SIG-M5 treated with dmso at 0.1 percent for 504 hours (cell line): ENCODE results near the gene EYA4.

Source experiments
- DNase-seq: peaks from one replicate; lab custom pipeline; 2025; ENCODE audit not compliant: unreplicated experiment; lab: John Stamatoyannopoulos, UW

Gene EYA4, protein sequence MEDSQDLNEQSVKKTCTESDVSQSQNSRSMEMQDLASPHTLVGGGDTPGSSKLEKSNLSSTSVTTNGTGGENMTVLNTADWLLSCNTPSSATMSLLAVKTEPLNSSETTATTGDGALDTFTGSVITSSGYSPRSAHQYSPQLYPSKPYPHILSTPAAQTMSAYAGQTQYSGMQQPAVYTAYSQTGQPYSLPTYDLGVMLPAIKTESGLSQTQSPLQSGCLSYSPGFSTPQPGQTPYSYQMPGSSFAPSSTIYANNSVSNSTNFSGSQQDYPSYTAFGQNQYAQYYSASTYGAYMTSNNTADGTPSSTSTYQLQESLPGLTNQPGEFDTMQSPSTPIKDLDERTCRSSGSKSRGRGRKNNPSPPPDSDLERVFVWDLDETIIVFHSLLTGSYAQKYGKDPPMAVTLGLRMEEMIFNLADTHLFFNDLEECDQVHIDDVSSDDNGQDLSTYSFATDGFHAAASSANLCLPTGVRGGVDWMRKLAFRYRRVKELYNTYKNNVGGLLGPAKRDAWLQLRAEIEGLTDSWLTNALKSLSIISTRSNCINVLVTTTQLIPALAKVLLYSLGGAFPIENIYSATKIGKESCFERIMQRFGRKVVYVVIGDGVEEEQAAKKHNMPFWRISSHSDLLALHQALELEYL

DNA sequence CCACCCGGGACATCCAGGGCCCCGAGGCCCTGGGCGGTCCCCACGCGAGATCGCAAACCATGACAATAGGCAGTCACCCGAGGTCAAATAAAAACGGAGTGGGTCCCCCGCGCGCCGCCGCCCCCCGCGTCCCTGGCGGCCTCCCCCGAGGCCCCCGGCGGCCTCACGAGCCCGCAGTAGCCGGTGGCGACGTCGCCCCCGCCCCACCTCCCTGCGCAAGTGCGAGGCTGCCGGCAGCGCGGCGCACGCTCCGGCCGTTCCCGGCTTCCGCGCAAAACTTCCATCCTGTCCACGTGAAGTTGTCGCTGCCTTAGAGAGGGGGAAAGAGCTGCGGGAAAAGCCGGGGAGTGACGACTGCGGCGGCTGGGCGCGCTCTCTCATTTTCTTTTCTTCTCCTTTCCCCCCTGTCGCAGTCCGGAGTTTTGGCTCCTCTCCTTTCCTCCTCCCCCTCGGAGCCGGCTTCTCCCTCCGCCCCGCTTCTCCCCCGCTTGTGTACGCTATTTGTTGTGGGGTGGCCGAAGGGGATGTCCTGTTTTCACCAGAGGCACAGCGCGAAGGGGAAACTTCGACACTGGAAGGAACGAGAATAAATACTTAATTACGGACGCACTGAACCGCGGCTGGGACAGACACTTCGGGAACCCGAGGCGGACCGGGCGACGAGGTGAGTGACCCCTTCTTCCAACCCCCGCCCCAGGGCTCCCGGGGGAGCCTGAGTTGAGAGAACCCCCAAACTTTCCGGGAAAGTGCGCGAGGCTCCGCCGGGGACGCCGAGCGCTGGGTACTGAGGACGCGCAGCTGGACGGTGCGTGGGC lies at the start of gene EYA4:
Gene EYA4 (plus strand): TSS at position 272 of the 815 bp plus-strand sequence. CDS start 33,424 bp downstream, outside the sequence.
- no peak for DNase-seq

DNA sequence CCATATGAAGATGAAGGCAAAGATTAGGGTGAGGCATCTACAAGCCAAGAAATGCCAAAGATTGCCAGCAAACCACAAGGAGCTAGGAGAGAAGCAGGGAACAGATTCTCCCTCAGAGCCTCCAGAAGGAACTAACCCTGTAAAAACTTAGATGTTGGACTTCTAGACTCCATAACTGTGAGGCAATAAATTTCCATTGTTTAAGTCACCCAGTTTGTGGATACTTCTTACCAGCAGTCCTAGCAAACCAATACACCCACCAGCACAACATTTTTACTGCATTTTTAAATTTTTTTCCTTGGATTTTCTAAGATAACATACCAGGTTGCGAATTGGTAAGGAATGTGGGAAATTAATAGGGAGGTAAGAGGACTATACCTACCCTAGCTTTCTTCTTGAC lies 47.8 kb upstream of the EYA4 start:
- DNase-seq = no peak

DNA sequence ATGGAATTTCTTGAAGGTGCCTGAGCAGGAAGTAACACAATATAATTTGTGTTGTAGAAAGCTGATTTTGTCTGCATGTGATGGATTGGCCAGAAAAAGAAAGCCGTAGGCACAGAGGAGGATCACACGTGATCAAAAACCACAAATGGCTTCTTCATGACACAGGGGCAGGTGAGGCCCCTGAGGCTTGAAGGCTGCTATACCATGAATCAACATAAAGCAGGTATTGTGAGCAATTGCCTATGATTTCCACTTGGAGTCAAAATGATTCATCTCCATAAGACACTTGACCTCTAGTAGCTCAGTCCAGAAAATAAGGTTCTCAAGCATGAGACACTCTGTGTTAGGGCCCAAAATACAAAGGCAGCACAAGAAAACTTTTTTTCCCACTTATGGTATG lies 42.4 kb upstream of the EYA4 start:
- DNase-seq = no peak

DNA sequence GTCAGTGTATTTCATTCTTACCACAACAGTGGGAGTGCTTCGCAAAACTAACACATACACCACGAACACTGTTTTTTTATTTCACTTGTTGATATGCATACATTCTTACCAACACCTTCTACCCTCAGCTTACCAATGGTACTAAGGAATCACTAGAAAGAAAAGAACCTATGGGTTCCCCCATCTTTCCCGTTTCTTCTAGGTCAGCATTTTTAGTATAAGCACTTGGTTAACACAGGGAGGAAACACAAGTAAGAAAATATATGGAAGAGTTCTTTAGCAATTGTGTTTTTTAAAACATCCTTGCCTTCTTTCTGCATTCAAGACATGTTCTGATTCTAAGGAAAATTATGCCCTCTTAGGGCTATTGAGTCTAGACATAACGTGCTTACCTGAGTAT lies 39.9 kb upstream of the EYA4 start:
- no peak for DNase-seq

DNA sequence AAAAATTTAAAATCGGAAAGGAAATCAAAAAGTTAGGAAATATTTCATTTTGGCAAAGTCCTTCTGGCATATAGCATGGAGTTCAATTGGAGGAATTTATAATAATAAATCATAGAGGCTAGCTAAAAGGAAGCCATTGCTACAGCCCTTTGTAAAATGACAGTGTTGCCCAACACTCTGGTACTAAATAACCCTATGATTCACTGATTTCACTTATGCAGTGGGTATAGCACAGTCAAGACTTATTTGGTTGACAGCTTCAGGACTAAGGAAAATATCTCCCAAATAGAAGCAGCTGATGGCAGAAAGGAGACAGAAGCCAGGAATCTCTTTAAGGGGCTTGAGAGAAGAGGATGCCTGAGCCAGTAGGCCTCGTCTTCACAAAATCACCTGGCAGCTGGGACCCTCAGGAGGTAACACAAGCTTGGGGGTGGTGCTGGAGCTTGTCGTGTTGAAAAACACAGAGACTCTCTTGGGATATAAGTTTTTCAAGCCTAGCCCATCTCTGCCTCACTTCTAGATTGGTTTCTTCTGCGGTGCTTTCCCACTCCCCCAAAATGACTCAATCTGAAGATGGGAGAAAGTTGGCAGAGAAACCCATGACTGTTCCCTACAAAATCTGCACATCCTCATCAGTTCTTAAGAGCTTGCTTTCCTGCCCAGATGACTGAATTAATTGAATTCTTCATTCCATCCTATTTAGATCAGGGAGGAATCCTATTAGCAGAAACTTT lies 38.4 kb upstream of the EYA4 start:
- DNase-seq = no peak

DNA sequence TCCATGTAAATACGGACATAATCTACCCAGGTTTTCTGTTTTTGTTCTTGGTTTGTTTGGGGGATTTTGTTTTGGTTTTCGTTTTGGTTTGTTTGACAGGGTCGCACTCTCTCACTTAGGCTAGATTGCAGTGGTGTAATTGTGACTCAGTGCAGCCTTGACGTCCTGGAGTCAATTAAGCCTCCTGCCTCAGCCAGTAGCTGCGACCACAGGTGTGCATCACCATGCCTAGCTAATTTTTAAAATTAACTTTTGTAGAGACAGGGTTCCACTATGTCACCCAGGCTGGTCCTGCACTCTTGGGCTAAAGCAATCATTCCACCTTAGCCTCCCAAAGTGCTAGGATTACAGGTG lies 37.8 kb upstream of the EYA4 start:
- no peak for DNase-seq

DNA sequence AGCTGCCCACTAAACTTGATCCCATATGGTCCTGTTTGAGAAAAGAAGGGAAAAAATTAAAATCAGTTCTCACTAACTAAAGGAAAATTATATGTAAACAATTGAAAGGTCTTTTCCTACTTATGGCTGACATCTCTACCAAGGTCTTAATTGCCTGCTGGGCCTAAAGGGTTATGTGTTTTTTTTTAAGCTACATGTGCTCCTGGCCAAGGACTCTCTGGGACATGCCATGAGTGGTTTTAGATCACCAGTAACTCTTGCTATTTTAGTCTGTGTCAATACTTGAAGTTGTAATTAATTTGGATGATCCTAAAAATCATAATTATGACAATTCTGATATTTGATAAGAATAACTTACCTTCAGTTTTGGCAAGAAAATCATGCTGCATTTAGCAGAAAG lies 35.9 kb upstream of the EYA4 start:
- no peak for DNase-seq

DNA sequence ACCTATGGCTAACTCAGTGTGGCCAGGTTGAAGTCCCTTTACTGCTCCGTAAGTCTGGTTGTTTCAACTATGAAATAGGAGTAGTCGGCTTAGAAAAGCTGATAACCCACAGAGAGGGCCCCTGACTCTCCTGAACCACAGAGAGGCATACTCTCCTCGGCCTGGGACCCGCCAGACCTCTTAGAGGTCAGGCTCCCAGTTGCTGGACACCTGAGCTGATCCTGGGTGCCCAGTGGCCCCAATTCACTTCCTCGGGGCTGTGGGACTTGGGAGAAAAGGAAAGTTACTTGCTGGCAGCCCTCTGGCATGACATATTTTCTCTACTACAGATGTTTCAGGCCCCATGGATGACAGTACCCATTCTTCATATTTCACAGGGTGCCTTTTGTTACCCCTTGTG lies 34.2 kb upstream of the EYA4 start:
- DNase-seq = no peak

DNA sequence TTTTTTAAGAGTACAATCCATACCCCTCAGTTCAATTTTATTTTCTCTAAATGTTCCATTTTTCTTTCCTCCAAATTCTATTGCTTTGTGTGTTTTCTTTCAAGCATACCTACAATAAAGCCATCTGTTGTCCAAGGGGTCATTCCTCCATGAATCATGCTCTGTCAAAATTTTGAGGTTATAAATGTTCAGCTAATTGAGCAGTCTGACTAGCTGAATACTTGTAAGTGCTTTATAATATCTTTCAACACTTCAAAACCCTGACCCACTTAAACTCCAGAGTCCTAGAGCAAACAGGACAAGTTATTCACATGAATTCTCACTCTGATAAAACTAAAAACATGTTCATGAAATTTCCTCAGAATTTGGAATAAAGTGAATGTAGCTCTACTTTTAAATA lies 33.4 kb upstream of the EYA4 start:
- DNase-seq = no peak

DNA sequence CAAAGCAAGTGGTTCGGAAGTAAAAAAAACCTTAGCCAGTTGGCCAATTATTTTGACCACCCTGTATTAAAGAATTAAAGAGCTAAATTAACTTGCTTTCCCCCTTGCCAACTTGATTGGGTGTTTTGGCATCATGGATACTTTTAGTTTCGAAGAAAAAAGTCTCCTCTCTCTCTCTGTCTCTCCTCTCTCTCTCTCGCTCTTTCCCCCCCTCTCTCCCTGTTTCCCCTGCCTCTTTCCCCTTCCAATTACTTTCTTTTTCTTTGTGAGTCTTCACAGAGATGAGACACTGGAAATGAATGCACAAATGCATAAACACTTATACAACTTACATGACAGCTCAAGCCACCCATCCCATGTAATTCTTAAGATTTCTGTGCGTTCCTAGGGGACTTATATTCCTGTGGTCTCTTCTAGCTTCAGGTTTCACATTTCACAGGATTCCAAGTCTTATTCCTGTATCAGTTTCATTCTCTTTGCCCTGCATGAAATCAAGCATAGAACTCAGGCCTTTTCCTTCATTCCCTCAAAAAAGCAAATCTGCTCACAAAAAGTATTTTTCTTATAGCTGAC lies 32.9 kb upstream of the EYA4 start:
- DNase-seq = no peak

DNA sequence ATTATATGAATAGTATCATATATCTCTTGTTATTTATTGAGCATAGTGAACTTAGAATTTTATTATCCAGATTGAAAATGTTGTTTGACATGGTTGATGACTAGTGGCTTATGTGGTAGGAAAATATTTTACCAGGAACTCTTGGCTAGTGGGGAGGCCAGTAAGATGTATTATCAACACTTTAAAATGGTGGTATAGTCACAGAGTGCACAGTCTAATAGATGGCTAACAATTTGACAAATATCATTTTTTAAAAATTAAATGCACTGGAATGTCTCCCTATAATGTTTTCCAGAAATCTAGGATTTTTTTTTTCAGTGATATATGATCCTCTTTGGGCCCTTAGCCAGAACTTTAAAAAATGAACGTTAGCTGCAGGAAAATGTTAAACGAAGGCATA lies 26.9 kb upstream of the EYA4 start:
- DNase-seq = no peak

DNA sequence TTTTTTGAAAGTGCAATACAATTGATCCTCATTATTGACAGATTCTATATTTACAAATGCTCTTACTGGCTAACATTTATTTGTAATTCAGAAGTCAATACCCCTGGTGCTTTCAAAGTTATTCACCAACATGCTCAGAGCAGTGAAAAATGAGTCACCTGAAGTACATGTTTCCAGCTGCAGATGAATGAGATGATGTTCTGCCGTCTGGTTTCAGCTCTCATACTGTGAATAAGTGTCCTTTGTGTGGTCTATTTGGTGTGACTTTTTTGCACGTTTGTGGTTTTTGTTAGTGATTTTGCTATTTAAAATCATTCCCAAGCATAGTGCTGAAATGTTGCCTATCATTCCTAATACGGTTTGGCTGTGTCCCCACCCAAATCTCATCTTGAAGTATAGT lies 22.3 kb upstream of the EYA4 start:
- no peak for DNase-seq

DNA sequence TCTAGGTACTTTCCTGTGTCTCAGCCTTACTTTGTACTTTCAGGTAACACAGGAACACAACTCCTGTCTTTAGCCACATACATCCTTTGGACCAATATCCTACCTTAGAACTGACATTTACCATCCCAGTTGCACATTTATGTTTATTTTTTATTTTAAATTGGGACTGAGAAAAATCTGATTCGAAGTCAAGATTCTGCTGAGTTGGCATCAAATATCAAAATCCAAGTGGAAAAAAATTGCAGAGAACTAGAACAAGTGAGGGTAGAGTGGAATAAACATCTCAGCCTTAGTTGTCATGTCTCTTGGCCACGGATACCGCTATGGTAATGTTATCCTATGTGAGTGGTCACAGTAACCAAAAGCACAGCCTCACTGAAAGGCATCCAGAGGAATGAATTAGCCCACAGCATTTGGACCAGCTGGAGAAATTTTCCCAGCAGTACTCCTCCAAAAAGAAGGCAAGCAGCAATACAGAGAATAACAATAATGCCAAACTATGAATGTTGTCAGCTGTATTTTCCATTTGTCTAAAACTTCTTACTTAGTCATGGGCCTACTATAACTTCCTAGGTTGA lies 17.6 kb upstream of the EYA4 start:
- DNase-seq = no peak

DNA sequence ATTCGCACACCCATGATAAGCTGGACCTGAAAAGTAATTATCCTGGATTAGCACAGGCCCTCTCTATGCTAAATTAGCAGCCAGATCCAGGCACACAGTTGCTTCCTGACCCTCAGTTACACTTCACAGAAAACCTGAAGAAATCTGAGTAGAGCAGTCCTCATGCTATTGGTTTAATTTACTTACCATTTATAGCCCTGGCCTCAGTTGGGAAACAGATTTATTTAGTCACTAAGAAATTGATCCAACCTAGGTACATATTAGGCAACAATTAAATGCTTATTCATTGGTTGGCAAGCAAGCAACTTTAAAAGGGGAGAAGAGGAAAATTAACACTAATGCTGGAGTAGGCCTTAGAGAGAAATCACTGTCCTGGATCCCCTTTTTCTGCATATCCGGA lies 15.6 kb upstream of the EYA4 start:
- no peak for DNase-seq

DNA sequence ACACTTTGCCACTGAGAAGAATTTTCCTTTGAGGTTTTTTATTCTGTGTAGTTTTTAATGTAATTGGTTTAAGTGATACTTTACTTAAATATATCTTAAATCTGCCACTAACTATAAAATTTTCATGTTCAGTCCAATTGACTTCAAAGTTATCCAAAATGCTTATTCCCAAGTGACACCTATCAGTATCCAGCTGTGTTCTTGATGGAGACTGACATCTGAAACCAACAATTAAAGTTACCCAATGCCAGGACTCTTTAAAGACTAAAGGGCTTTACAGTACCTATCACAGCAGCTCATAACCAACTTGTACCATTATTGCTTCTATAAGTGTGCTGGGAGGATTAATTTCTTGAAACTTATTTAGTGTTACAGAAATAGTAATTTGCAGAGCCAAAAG lies 13.8 kb upstream of the EYA4 start:
- no peak for DNase-seq

DNA sequence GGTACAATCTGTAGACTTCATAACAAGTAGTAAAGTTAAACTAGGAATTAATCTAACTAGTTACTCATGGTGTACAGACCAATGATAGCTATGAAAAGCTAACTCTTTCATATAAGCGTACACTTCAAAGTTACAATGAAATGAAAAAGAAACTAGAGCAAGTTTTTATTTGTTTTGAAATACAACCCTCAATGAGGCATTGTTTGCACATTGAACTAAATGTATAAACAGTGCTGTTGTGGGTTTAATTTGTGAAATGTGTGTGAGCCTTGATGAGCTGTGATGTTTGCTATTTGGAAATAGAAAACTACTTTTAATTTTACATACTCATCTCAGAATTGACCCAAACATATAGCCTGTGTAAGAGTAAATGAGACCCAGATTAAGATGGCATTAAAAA lies 11.1 kb upstream of the EYA4 start:
- no peak for DNase-seq

DNA sequence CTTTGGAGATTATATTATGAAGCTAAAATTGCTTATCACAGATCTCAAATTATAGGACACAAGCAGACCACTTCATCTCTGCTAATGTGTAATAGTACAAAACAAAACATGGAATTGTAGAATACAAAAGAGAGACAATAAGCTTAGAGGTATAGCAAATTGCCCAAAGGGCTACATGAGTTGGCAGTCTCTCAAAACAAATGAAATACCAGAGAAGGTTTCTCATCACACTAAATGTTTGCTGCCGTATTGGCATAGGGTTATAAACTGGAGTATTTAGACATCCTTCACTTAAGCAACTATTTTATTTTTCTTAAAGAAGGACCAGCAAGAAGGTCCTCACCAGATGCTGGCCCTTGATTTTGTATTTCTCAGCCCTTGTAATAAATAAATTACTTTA lies 5.9 kb upstream of the EYA4 start:
- no peak for DNase-seq

DNA sequence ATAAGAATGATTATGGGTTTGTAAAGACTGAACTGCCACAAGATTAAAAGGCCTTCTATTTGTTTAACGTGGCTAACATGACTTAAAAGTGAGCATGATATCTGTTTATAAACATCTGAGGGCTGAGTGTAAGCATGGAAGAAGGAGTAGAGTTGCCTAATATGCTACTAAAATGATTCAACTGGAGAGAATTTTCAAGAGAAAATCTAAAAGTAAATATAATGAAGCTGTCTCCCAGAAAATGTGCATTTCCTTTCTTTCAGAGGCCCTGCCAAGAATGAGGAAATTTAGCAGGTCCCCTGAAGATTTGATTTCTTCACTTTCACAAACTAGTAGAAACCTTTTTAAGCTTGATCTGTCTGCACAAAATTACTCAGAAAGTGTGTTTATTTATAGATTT lies 4.2 kb upstream of the EYA4 start:
- DNase-seq = no peak

DNA sequence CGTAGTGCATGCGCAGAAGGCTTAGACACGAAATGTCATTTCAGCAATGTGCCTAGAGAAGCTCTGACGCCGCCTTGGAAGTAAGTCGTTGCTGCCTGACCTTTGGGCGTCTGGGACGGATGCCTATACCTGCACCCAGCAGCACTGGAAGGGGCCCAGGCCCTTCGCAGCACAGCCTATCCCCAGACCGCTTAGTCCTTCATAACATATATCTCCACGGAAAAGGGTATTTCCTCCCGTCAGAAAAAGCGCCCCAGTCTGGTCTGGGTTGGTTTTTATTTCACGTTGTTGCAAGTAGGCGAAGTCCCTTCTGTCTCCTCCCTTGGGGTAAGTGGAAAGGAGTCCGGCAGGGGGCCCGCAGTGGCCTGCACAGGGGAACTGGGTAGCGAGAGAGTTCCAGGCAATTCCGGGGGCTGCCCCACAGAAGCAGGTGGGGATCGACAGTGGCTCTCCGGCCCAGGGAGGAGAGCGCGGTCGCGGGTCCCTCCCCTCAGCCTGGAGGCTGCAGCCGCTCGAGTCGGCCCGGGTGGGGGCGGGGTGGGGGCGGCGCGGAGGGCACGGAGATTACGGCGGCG lies 559 bp upstream of the EYA4 start:
- DNase-seq = no peak

DNA sequence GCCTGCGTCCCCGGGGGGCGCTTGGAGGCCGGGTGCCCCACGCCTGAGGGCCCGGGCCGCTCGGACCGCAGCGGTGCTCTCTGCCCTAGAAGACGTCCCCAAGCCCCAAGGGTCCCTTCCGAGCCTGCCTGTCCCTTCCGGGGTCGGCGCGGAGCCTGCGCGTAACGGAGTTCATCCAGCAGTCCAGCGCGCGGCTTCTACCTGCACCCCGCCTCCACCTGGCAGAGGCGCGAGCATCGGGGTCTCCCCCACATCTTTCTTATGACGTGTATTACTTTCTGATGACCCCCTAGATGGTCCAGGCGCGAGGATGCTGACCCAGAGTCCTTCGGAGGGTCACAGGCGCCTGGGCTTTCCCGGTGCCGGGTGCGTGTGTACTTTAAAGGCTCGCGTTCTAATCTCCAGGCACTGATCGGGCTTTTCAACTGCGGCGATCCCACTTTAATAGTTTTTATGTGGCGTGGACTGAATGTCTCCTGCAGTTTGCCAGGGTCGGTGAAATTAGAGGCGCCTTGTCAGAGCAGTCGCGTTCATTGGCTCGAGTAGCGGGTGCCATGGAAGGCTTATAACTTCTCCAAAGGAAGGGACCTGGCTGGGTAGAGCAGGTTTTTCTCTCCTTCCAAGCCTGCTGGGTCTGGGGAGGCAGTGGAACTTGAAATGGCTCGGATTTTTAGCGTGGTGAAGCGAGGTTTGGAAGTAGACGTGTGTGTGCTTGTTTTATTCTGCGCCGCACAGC lies 912 bp downstream of the EYA4 start:
- DNase-seq = no peak
